ENCODE measurements around the gene CETN1.

DNA sequence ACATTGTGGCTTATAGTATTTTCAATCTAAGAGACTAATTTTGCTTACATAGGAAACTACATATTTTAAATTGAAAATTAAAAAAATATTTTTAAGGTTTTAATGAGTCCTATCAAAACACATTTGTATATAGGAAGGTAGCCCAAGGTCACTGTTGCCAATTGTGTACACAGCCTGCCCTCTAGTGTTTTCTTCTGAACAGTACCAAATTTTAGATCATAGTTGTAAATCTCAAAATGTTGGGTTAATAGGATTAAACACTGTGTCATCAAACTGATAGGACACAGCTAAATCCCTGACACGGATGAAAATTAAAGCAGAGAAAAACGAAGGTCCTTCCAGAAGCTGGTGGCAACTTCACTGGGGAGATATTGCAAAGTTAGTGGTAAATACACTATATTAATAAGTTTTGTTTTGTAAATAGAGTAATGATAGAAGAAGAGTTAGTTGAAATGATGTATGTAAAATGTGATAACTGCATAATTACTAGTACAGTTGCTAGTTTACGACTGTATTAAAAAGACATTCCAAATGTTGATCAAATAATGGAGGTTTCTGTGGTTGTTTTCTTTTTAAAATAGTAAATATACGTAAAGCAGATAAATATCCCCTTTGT, 36.3 kb downstream of the CETN1 start:
- TF ChIP-seq, protein P1, sequence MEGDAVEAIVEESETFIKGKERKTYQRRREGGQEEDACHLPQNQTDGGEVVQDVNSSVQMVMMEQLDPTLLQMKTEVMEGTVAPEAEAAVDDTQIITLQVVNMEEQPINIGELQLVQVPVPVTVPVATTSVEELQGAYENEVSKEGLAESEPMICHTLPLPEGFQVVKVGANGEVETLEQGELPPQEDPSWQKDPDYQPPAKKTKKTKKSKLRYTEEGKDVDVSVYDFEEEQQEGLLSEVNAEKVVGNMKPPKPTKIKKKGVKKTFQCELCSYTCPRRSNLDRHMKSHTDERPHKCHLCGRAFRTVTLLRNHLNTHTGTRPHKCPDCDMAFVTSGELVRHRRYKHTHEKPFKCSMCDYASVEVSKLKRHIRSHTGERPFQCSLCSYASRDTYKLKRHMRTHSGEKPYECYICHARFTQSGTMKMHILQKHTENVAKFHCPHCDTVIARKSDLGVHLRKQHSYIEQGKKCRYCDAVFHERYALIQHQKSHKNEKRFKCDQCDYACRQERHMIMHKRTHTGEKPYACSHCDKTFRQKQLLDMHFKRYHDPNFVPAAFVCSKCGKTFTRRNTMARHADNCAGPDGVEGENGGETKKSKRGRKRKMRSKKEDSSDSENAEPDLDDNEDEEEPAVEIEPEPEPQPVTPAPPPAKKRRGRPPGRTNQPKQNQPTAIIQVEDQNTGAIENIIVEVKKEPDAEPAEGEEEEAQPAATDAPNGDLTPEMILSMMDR (IDR thresholded peaks at IDR 0.05; ENCODE audit: low read depth, low read length) = peak; percentile 46
- TF ChIP-seq, protein P2, sequence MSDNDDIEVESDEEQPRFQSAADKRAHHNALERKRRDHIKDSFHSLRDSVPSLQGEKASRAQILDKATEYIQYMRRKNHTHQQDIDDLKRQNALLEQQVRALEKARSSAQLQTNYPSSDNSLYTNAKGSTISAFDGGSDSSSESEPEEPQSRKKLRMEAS (IDR thresholded peaks at IDR 0.05; ENCODE audit: low read depth, low read length) = no peak
- TF ChIP-seq POLR2A (IDR thresholded peaks at IDR 0.05; ENCODE audit: extremely low read depth, insufficient read length) (no peak), MYC (IDR thresholded peaks at IDR 0.05; ENCODE audit: low read depth, low read length) (no peak)
